GM12865 (cell line): ENCODE results near the gene TSHZ2.
"Not testable (repeated sequence)": the region's sequence is repeated elsewhere in the genome, so short reads cannot be mapped to it uniquely, and the experiment has no call there.

Experiments used
- DNase-seq: peaks from one replicate; pipeline ENCODE4 v3.0.0; 2010; ENCODE audit warnings: low read depth
- H3K4me3 ChIP-seq: 2 replicates; pipeline ENCODE4 v1.5.1; 2011; ENCODE audit warnings: mild to moderate bottlenecking, low read depth, low read length, control low read depth
- CTCF ChIP-seq: IDR thresholded peaks from 2 replicates; pipeline ENCODE4 v1.5.1; 2011; ENCODE audit warnings: low read length, control low read depth, low read depth, inconsistent platforms; ENCODE audit not compliant: insufficient read depth; ENCODE audit errors: missing control alignments

TSHZ2 gene

GRCh38 chr20:53411891-53412290 lies 439.7 kb downstream of the TSHZ2 start:
- no peak overlapping the region for H3K4me3 ChIP-seq
- no peak for TF ChIP-seq CTCF
- DNase-seq = no peak

- no peak overlapping the region for H3K4me3 ChIP-seq
- DNase-seq = no peak
Measured at GRCh38 chr20:53412577-53413185, 440.5 kb downstream of the TSHZ2 start.

GRCh38 chr20:53413186-53413631 lies 441.1 kb downstream of the TSHZ2 start:
- TF ChIP-seq CTCF = peak; percentile 96
- H3K4me3 ChIP-seq = no peak overlapping the region
- DNase-seq = peak; percentile 90

More at GRCh38 chr20:53412577-53413185, 440.5 kb downstream of the TSHZ2 start:
- no peak for TF ChIP-seq CTCF

- not testable (repeated sequence) for H3K4me3 ChIP-seq, DNase-seq
Measured at GRCh38 chr20:53413845-53414244, 441.7 kb downstream of the TSHZ2 start.

- no peak for TF ChIP-seq CTCF
- DNase-seq = no peak
- H3K4me3 ChIP-seq = no peak overlapping the region
Measured at GRCh38 chr20:53419693-53420460, 447.7 kb downstream of the TSHZ2 start.

- TF ChIP-seq CTCF = no peak
- DNase-seq = no peak
Measured at GRCh38 chr20:53421343-53421742, 449.2 kb downstream of the TSHZ2 start.

GRCh38 chr20:53422039-53422438 lies 449.9 kb downstream of the TSHZ2 start:
- H3K4me3 ChIP-seq = no peak overlapping the region
- no peak for TF ChIP-seq CTCF
- DNase-seq = no peak

More at GRCh38 chr20:53421343-53421742, 449.2 kb downstream of the TSHZ2 start:
- H3K4me3 ChIP-seq = no peak overlapping the region
